Measurements from ENCODE around the gene CBX5.

CBX5 gene

GRCh38 chr12:54277823-54278276, 2.1 kb downstream of the CBX5 start:
- H3K27me3 ChIP-seq (ENCODE audit: insufficient read depth, low read length) = no peaks in the 10 kb centered on the region
- H3K36me3 ChIP-seq (ENCODE audit: insufficient read depth, low read depth, low read length) = peaks cover 61% of the 10 kb centered on the region
- H3K9ac ChIP-seq (ENCODE audit: low read depth, low read length) = peak overlapping the region; percentile 100; the same call in 1 of the 2 replicates
- no peaks in the 10 kb centered on the region for H3K9me3 ChIP-seq (ENCODE audit: insufficient read depth, low read depth, low read length)
- H3K4me1 ChIP-seq (ENCODE audit: insufficient read depth, low read length) = peaks cover 14% of the 10 kb centered on the region
- H3K4me3 ChIP-seq (ENCODE audit: low read length) = peak overlapping the region; percentile 94
- H3K27ac ChIP-seq (ENCODE audit: low read length) = no peak overlapping the region

- Histone ChIP-seq H3K27ac (ENCODE audit: low read length) (no peak overlapping the region), H3K4me3 (ENCODE audit: low read length) (no peak overlapping the region), H3K9ac (ENCODE audit: low read depth, low read length) (peak overlapping the region; percentile 19; the same call in 1 of the 2 replicates), H3K9me3 (ENCODE audit: insufficient read depth, low read depth, low read length) (no peaks in the 10 kb centered on the region), H3K36me3 (ENCODE audit: insufficient read depth, low read depth, low read length) (peaks cover 54% of the 10 kb centered on the region), H3K4me1 (ENCODE audit: insufficient read depth, low read length) (peaks cover 11% of the 10 kb centered on the region), H3K27me3 (ENCODE audit: insufficient read depth, low read length) (no peaks in the 10 kb centered on the region)
Measured at GRCh38 chr12:54276368-54276767, 3.6 kb downstream of the CBX5 start.

GRCh38 chr12:54273981-54274380, 5.9 kb downstream of the CBX5 start:
- Histone ChIP-seq H3K4me3 (ENCODE audit: low read length) (no peak overlapping the region), H3K36me3 (ENCODE audit: insufficient read depth, low read depth, low read length) (peaks cover 47% of the 10 kb centered on the region), H3K9me3 (ENCODE audit: insufficient read depth, low read depth, low read length) (no peaks in the 10 kb centered on the region), H3K4me1 (ENCODE audit: insufficient read depth, low read length) (peaks cover 11% of the 10 kb centered on the region), H3K27me3 (ENCODE audit: insufficient read depth, low read length) (no peaks in the 10 kb centered on the region), H3K27ac (ENCODE audit: low read length) (no peak overlapping the region), H3K9ac (ENCODE audit: low read depth, low read length) (no peak overlapping the region)

GRCh38 chr12:54272214-54272613, 7.7 kb downstream of the CBX5 start:
- Histone ChIP-seq H3K4me3 (ENCODE audit: low read length) (no peak overlapping the region), H3K27ac (ENCODE audit: low read length) (no peak overlapping the region), H3K9me3 (ENCODE audit: insufficient read depth, low read depth, low read length) (no peaks in the 10 kb centered on the region), H3K36me3 (ENCODE audit: insufficient read depth, low read depth, low read length) (peaks cover 37% of the 10 kb centered on the region), H3K9ac (ENCODE audit: low read depth, low read length) (no peak overlapping the region), H3K27me3 (ENCODE audit: insufficient read depth, low read length) (no peaks in the 10 kb centered on the region), H3K4me1 (ENCODE audit: insufficient read depth, low read length) (no peaks in the 10 kb centered on the region)

GRCh38 chr12:54270345-54270744, 9.6 kb downstream of the CBX5 start:
- no peaks in the 10 kb centered on the region for H3K27me3 ChIP-seq (ENCODE audit: insufficient read depth, low read length)
- H3K27ac ChIP-seq (ENCODE audit: low read length) = no peak overlapping the region
- peaks cover 28% of the 10 kb centered on the region for H3K36me3 ChIP-seq (ENCODE audit: insufficient read depth, low read depth, low read length)
- no peak overlapping the region for H3K4me3 ChIP-seq (ENCODE audit: low read length)
- no peaks in the 10 kb centered on the region for H3K4me1 ChIP-seq (ENCODE audit: insufficient read depth, low read length)
- H3K9me3 ChIP-seq (ENCODE audit: insufficient read depth, low read depth, low read length) = no peaks in the 10 kb centered on the region
- no peak overlapping the region for H3K9ac ChIP-seq (ENCODE audit: low read depth, low read length)

- no peak overlapping the region for H3K4me3 ChIP-seq (ENCODE audit: low read length)
- H3K36me3 ChIP-seq (ENCODE audit: insufficient read depth, low read depth, low read length) = peaks cover 2% of the 10 kb centered on the region; the same call in 1 of the 2 replicates
- H3K27ac ChIP-seq (ENCODE audit: low read length) = no peak overlapping the region
- peaks cover 10% of the 10 kb centered on the region for H3K4me1 ChIP-seq (ENCODE audit: insufficient read depth, low read length)
- H3K27me3 ChIP-seq (ENCODE audit: insufficient read depth, low read length) = no peaks in the 10 kb centered on the region
- H3K9me3 ChIP-seq (ENCODE audit: insufficient read depth, low read depth, low read length) = no peaks in the 10 kb centered on the region
- H3K9ac ChIP-seq (ENCODE audit: low read depth, low read length) = no peak overlapping the region
Measured at GRCh38 chr12:54266852-54267251, 13.1 kb downstream of the CBX5 start.

- Histone ChIP-seq H3K9me3 (ENCODE audit: insufficient read depth, low read depth, low read length) (no peaks in the 10 kb centered on the region), H3K27ac (ENCODE audit: low read length) (no peak overlapping the region), H3K36me3 (ENCODE audit: insufficient read depth, low read depth, low read length) (0 out of 2 replicates have a peak, but pooled peaks cover 2% of the 10 kb centered on the region), H3K4me1 (ENCODE audit: insufficient read depth, low read length) (peaks cover 15% of the 10 kb centered on the region), H3K27me3 (ENCODE audit: insufficient read depth, low read length) (no peaks in the 10 kb centered on the region), H3K9ac (ENCODE audit: low read depth, low read length) (no peak overlapping the region), H3K4me3 (ENCODE audit: low read length) (no peak overlapping the region)
Measured at GRCh38 chr12:54265364-54265812, 14.5 kb downstream of the CBX5 start.

- Histone ChIP-seq H3K9me3 (ENCODE audit: insufficient read depth, low read depth, low read length) (no peaks in the 10 kb centered on the region), H3K4me3 (ENCODE audit: low read length) (no peak overlapping the region), H3K27me3 (ENCODE audit: insufficient read depth, low read length) (no peaks in the 10 kb centered on the region), H3K9ac (ENCODE audit: low read depth, low read length) (peak overlapping the region; percentile 7; the same call in 1 of the 2 replicates), H3K36me3 (ENCODE audit: insufficient read depth, low read depth, low read length) (peaks cover 3% of the 10 kb centered on the region), H3K27ac (ENCODE audit: low read length) (peak overlapping the region; percentile 39), H3K4me1 (ENCODE audit: insufficient read depth, low read length) (peaks cover 30% of the 10 kb centered on the region)
Measured at GRCh38 chr12:54262403-54262925, 17.5 kb downstream of the CBX5 start.

GRCh38 chr12:54261815-54262402, 18.0 kb downstream of the CBX5 start:
- Histone ChIP-seq H3K27ac (ENCODE audit: low read length) (peak overlapping the region; percentile 39), H3K9ac (ENCODE audit: low read depth, low read length) (peak overlapping the region; percentile 7; the same call in 1 of the 2 replicates), H3K36me3 (ENCODE audit: insufficient read depth, low read depth, low read length) (peaks cover 9% of the 10 kb centered on the region), H3K9me3 (ENCODE audit: insufficient read depth, low read depth, low read length) (no peaks in the 10 kb centered on the region), H3K27me3 (ENCODE audit: insufficient read depth, low read length) (no peaks in the 10 kb centered on the region), H3K4me3 (ENCODE audit: low read length) (no peak overlapping the region), H3K4me1 (ENCODE audit: insufficient read depth, low read length) (peaks cover 35% of the 10 kb centered on the region)

GRCh38 chr12:54259194-54260011, 20.5 kb downstream of the CBX5 start:
- Histone ChIP-seq H3K36me3 (ENCODE audit: insufficient read depth, low read depth, low read length) (peaks cover 30% of the 10 kb centered on the region), H3K27me3 (ENCODE audit: insufficient read depth, low read length) (no peaks in the 10 kb centered on the region), H3K27ac (ENCODE audit: low read length) (peak overlapping the region; percentile 96), H3K9me3 (ENCODE audit: insufficient read depth, low read depth, low read length) (no peaks in the 10 kb centered on the region), H3K9ac (ENCODE audit: low read depth, low read length) (peak overlapping the region; percentile 86), H3K4me1 (ENCODE audit: insufficient read depth, low read length) (peaks cover 35% of the 10 kb centered on the region), H3K4me3 (ENCODE audit: low read length) (peak overlapping the region; percentile 70)

- H3K9ac ChIP-seq (ENCODE audit: low read depth, low read length) = peak overlapping the region; percentile 86; the same call in 1 of the 2 replicates
- peaks cover 42% of the 10 kb centered on the region for H3K36me3 ChIP-seq (ENCODE audit: insufficient read depth, low read depth, low read length)
- H3K4me3 ChIP-seq (ENCODE audit: low read length) = peak overlapping the region; percentile 70
- H3K4me1 ChIP-seq (ENCODE audit: insufficient read depth, low read length) = peaks cover 35% of the 10 kb centered on the region
- H3K27me3 ChIP-seq (ENCODE audit: insufficient read depth, low read length) = no peaks in the 10 kb centered on the region
- H3K27ac ChIP-seq (ENCODE audit: low read length) = peak overlapping the region; percentile 96
- H3K9me3 ChIP-seq (ENCODE audit: insufficient read depth, low read depth, low read length) = no peaks in the 10 kb centered on the region
Measured at GRCh38 chr12:54258201-54258681, 21.7 kb downstream of the CBX5 start.

Measured in iPS-20b (cell line).